ENCODE data around the gene EPDR1.

GRCh38 chr7:37920305-37920848 is at the start of gene EPDR1:
- TF ChIP-seq POLR2A (IDR thresholded peaks at IDR 0.05) = peak in 1 of 2 donors; percentile 21
- peak in 2 of 4 experiments; percentile 15 to 16 for TF ChIP-seq CTCF (IDR thresholded peaks at IDR 0.05)

All from uterus (tissue), 2 donors.